Lower lobe of right lung (tissue), 2 donors: ENCODE results near the gene LYPD6B. TPM values are rescaled to one million over a fixed set of nuclear protein-coding genes. Genes with fewer than 3 reads are reported as not detected.

ENCODE experiments used
- ATAC-seq, 2 donors: fragments of 200-7000 bp; cut with Tn5 transposase; one replicate each; pipeline ENCODE4 v1.9.1; 2020 to 2022; ENCODE audit warnings: mild to moderate bottlenecking in 2 of 2, moderate library complexity in 2 of 2
- DNase-seq: peaks from one replicate; pipeline ENCODE4 v3.0.0-alpha.2; 2020
- H3K27ac ChIP-seq: fragments of 200-600 bp; one replicate; pipeline ENCODE4 v1.8.0; 2022
- H3K27me3 ChIP-seq: fragments of 200-600 bp; one replicate; pipeline ENCODE4 v1.8.0; 2022; ENCODE audit warnings: low read depth
- H3K36me3 ChIP-seq: fragments of 200-600 bp; one replicate; pipeline ENCODE4 v1.8.0; 2022; ENCODE audit warnings: mild to moderate bottlenecking
- H3K4me1 ChIP-seq: fragments of 200-600 bp; one replicate; pipeline ENCODE4 v1.8.0; 2022
- H3K4me3 ChIP-seq: fragments of 200-600 bp; one replicate; pipeline ENCODE4 v1.8.0; 2022; ENCODE audit warnings: mild to moderate bottlenecking
- H3K9me3 ChIP-seq: fragments of 200-600 bp; one replicate; pipeline ENCODE4 v1.8.0; 2022
- CTCF ChIP-seq: fragments of 200-600 bp; IDR thresholded peaks from one replicate; pipeline ENCODE4 v1.8.0; 2022; ENCODE audit warnings: antibody characterized with exemption, mild to moderate bottlenecking
- intact Hi-C: fragments of 100-400 bp; cut with DNase I; formaldehyde crosslinking; loops from one replicate; pipeline ENCODE4 v1.11.0; 2022
- total RNA-seq: library from RNA; stranded (reverse); fragmentation: NEBNext Ultra II Directional; extraction: Animal tissue kit (Norgen Biotek cat#: 25700); gene quantifications from one replicate; pipeline ENCODE4 v1.2.1, GENCODE V29; 2021
- donor health status: DM: no; HTN: yes; CAD: no; lungs with severe emphysema.

LYPD6B gene
- total RNA-seq, 1 donor from 2014 or later, result 2.0 TPM

- Histone ChIP-seq H3K36me3 (no peaks in the 10 kb centered on the region), H3K27ac (no peak overlapping the region), H3K4me3 (no peak overlapping the region), H3K4me1 (no peaks in the 10 kb centered on the region), H3K9me3 (no peaks in the 10 kb centered on the region), H3K27me3 (no peaks in the 10 kb centered on the region)
- DNase-seq, result no peak
- no peak for ATAC-seq
- intact Hi-C loops, result no loop called here
- TF ChIP-seq CTCF, result no peak
Observed at GRCh38 chr2:149261692-149262091, 223.2 kb downstream of the LYPD6B start.

Other genes with a start within 250 kb of the LYPD6B start
- 0.47 TPM for gene KIF5C, start 163.5 kb upstream of the LYPD6B start, total RNA-seq